ENCODE measurements around the gene FKBP6. TPM values are rescaled to one million over a fixed set of nuclear protein-coding genes. Genes with fewer than 3 reads are reported as not detected.

FKBP6 gene
- total RNA-seq, 4 donors from 2014 or later = 0.14 TPM; not detected in 3

DNA sequence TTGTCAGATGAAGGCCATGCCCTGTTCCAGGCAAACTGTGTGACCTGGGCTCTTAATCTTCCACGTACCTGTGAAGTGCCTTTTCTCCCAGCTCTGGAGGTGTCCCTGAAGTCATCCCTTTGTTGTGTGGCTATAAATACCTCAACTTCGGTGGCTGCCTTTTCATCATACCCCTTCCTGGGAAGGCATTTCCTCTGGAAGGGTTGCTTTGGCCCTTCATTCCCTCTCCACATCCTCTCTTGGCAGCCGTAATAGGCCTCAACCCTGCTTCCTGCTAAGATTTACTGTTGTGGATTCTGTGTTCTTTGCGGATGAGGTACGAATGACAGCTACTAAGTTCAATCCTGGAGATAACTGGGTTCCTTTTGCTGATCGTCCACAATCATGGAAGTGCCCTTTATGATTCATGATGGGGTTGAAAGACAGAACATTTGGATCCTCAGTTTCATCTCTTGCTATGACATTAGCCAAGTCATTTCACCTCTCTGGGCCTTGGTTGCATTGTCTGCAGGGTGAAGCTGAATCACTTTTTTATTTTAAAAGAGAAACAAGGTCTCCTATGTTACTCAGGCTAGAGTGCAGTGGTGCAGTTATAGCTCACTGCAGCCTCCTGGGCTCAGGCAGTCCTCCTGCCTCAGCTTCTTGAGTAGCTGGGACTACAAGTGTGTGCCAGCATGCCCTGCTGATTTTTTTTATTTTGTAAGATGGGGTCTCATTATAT, 23.6 kb downstream of the FKBP6 start:
- Histone ChIP-seq H3K4me3 (no peak overlapping the region), H3K4me1 (no peaks in the 10 kb centered on the region), H3K27ac (no peak overlapping the region), H3K27me3 (no peaks in the 10 kb centered on the region), H3K36me3 (no peaks in the 10 kb centered on the region), H3K9me3 (no peaks in the 10 kb centered on the region)
- intact Hi-C loops (cut with DNase I; ENCODE audit: low total_unique reads) = no loop called here
- DNase-seq = no peak
- TF ChIP-seq POLR2A (IDR thresholded peaks at IDR 0.05) = no peak
- TF ChIP-seq, protein P1, sequence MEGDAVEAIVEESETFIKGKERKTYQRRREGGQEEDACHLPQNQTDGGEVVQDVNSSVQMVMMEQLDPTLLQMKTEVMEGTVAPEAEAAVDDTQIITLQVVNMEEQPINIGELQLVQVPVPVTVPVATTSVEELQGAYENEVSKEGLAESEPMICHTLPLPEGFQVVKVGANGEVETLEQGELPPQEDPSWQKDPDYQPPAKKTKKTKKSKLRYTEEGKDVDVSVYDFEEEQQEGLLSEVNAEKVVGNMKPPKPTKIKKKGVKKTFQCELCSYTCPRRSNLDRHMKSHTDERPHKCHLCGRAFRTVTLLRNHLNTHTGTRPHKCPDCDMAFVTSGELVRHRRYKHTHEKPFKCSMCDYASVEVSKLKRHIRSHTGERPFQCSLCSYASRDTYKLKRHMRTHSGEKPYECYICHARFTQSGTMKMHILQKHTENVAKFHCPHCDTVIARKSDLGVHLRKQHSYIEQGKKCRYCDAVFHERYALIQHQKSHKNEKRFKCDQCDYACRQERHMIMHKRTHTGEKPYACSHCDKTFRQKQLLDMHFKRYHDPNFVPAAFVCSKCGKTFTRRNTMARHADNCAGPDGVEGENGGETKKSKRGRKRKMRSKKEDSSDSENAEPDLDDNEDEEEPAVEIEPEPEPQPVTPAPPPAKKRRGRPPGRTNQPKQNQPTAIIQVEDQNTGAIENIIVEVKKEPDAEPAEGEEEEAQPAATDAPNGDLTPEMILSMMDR (IDR thresholded peaks at IDR 0.05) = no peak

DNA sequence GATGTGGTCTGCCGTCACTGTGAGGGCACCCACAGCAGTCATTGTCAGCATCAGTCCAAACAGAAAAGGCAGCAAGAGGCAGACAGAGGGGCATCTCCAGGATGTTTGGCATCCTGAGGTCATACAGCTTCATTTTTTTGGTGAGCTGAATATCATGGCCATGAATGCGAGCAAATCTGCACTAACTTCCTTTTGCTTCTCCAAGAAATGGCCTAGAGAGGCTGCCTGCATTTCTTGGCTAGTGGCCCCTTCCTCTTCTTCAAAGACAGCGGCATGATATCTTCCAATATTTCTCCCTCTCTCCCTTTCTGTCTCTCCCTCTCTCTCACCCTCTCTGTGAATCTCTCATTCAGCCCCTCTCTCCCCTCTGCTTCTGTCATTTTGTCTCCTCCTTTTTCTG, 24.8 kb downstream of the FKBP6 start:
- TF ChIP-seq, protein P1 (IDR thresholded peaks at IDR 0.05) = no peak
- TF ChIP-seq POLR2A (IDR thresholded peaks at IDR 0.05) = no peak
- DNase-seq = no peak

DNA sequence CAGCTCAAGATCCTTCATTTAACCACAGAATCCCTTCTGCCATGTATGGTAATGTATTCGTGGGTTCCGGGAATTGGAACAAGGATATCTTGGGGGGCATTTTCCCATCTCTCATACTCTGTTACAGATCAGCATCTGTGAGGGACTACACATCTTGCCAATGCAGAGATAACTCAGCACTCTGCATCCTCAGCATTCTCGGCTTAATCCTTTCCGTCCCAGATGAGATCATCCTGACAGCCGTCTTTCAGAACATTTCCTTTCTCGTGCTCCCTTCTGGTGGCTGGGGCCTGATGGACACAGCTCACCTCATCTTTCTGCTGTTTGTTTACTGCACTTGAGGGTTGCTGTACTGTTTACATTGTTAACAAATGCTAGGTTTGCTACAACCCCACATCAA, 25.3 kb downstream of the FKBP6 start:
- Histone ChIP-seq H3K4me1 (no peaks in the 10 kb centered on the region), H3K27ac (no peak overlapping the region), H3K36me3 (no peaks in the 10 kb centered on the region), H3K4me3 (no peak overlapping the region), H3K9me3 (no peaks in the 10 kb centered on the region), H3K27me3 (no peaks in the 10 kb centered on the region)
- TF ChIP-seq POLR2A (IDR thresholded peaks at IDR 0.05) = no peak
- TF ChIP-seq, protein P1 (IDR thresholded peaks at IDR 0.05) = no peak
- no peak for DNase-seq
- intact Hi-C loops (cut with DNase I; ENCODE audit: low total_unique reads) = no loop called here

More for the DNA sequence above, 24.8 kb downstream of the FKBP6 start:
- no peak overlapping the region for H3K27ac ChIP-seq
- no peak overlapping the region for H3K4me3 ChIP-seq
- H3K27me3 ChIP-seq = no peaks in the 10 kb centered on the region
- no peaks in the 10 kb centered on the region for H3K9me3 ChIP-seq
- H3K36me3 ChIP-seq = no peaks in the 10 kb centered on the region
- H3K4me1 ChIP-seq = no peaks in the 10 kb centered on the region
- intact Hi-C loops (cut with DNase I; ENCODE audit: low total_unique reads) = no loop called here

DNA sequence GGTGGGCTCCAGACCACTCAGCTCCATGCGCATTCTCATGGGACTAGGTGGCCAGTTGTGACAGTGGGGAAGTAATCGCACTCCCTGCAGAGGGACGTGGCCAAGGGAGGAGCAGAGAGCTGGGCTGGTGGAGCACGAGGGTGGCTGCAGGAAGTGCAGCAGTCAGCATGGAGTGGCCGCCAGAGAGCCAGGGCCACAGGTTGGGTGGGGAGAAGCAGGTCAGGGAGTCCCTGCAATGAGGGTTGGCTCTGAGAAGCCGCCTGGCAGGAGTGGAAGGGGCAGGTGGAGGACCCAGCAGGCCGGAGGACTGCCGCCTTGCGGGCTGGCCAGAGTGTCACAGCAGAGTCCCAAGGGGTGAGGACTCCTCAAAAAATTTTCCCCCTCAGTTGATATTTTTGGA, 26.2 kb downstream of the FKBP6 start:
- intact Hi-C loops (cut with DNase I; ENCODE audit: low total_unique reads) = no loop called here
- no peaks in the 10 kb centered on the region for H3K4me1 ChIP-seq
- no peaks in the 10 kb centered on the region for H3K9me3 ChIP-seq
- no peak overlapping the region for H3K27ac ChIP-seq
- no peak overlapping the region for H3K4me3 ChIP-seq
- no peaks in the 10 kb centered on the region for H3K27me3 ChIP-seq
- no peaks in the 10 kb centered on the region for H3K36me3 ChIP-seq
- DNase-seq = no peak
- TF ChIP-seq, protein P1 (IDR thresholded peaks at IDR 0.05) = no peak
- no peak for TF ChIP-seq POLR2A (IDR thresholded peaks at IDR 0.05)

DNA sequence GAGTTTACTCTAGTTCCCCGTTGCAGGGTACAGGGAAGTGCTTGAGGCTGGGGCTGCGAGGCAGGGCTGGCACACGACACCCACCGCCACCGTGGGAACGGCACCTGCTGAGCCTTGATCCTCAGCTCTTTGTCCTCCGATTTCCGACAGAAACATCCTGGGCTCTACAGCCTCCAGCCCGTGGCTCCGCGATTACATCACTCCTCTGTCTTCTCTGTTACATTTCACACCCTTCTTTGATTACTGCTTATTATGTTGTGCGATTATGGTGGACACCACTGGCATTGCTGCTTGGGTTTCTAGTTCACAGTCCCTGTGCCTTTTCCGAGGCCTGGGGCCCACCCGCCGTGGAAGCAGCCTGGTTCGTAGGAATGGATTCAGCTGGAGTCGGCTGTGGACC, 26.9 kb downstream of the FKBP6 start:
- H3K36me3 ChIP-seq = no peaks in the 10 kb centered on the region
- H3K27me3 ChIP-seq = no peaks in the 10 kb centered on the region
- no peak for DNase-seq
- no peaks in the 10 kb centered on the region for H3K4me1 ChIP-seq
- no peak overlapping the region for H3K4me3 ChIP-seq
- no peak overlapping the region for H3K27ac ChIP-seq
- no peak for TF ChIP-seq POLR2A (IDR thresholded peaks at IDR 0.05)
- TF ChIP-seq, protein P1 (IDR thresholded peaks at IDR 0.05) = no peak
- intact Hi-C loops (cut with DNase I; ENCODE audit: low total_unique reads) = no loop called here
- no peaks in the 10 kb centered on the region for H3K9me3 ChIP-seq
